DOHH2 (cell line): Measurements from ENCODE around the gene HES6.

Experiments used
- CTCF ChIP-seq: fragments of 200-600 bp; sonication (generic); IDR thresholded peaks from one replicate; pipeline ENCODE4 v1.5.1; 2014; ENCODE audit warnings: antibody characterized with exemption, mild to moderate bottlenecking, low read depth, low read length; ENCODE audit not compliant: poor library complexity, severe bottlenecking
- EZH2phosphoT487 ChIP-seq: fragments of 200-600 bp; sonication (generic); IDR thresholded peaks from 2 replicates; pipeline ENCODE4 v1.6.1; 2017; ENCODE audit warnings: borderline replicate concordance, mild to moderate bottlenecking, antibody characterized with exemption, low read length, moderate library complexity, mixed read lengths

- TF ChIP-seq CTCF (no peak), EZH2phosphoT487 (no peak)
Observed at GRCh38 chr2:238224356-238225035, 15.3 kb downstream of the HES6 start.
